HepG2 (cell line): ENCODE measurements around the gene SEZ6L. TPM values are rescaled to one million over a fixed set of nuclear protein-coding genes. Genes with fewer than 3 reads are reported as not detected.

Source experiments
- ATAC-seq: fragments of 200-7000 bp; cut with Tn5 transposase; 3 replicates; pipeline ENCODE4 v1.9.1; 2020; ENCODE audit warnings: mild to moderate bottlenecking, moderate library complexity
- BruUV-seq: library from RNA; stranded (reverse); fragments of 400-500 nt; replicated peaks from 2 replicates; lab custom pipeline; 2021; lab: Mats Ljungman, UMichigan
- CTCF ChIA-PET: fragments of 300-600 bp; formaldehyde crosslinking; extraction: SDS; loops from one replicate; lab custom pipeline; 2021; ENCODE audit warnings: low total read pairs, inconsistent platforms, low intra/inter-chr PET ratio; lab: Yijun Ruan, JAX
- POLR2A ChIA-PET: fragments of 350-600 bp; sonication (Branson Sonifier 250); formaldehyde crosslinking; loops from one replicate; lab custom pipeline; 2020; ENCODE audit warnings: antibody characterized with exemption, inconsistent platforms; lab: Yijun Ruan, JAX
- DNase-seq: peaks from one replicate; pipeline ENCODE4 v3.0.0-alpha.2; 2015; ENCODE audit warnings: low spot score
- FAIRE-seq: peaks from 3 replicates; lab custom pipeline; 2011; peaks lifted over from hg19 to GRCh38; lab: Jason Lieb, UNC
- H2AFZ ChIP-seq: one replicate; pipeline ENCODE4 v1.6.1; 2011; ENCODE audit warnings: low read length, inconsistent platforms
- H3K27ac ChIP-seq: fragments of 300-600 bp; 3 replicates; pipeline ENCODE4 v1.8.0; 2011; ENCODE audit warnings: mixed run types, mild to moderate bottlenecking, mixed read lengths, low read length, inconsistent platforms; ENCODE audit not compliant: insufficient read depth; ENCODE audit errors: extremely low read length
- H3K27me3 ChIP-seq, 2 experiments: fragments of 200-600 bp in 1 of 2; 2 replicates in 1 of 2; 3 replicates in 1 of 2; pipeline versions ENCODE4 v1.6.0 to v1.8.0; 2011; ENCODE audit warnings: low read length in 2 of 2, mild to moderate bottlenecking in 2 of 2, moderate library complexity in 2 of 2, inconsistent platforms in 1 of 2; ENCODE audit not compliant: insufficient read depth in 2 of 2, control insufficient read depth in 1 of 2
- H3K36me3 ChIP-seq, 2 experiments: fragments of 200-600 bp in 1 of 2; replicated peaks in 1 of 2; 2 replicates in 1 of 2; 3 replicates in 1 of 2; pipeline versions ENCODE4 v1.5.1 to v1.8.0; 2011; ENCODE audit warnings: low read length in 2 of 2, inconsistent platforms in 1 of 2; ENCODE audit not compliant: insufficient read depth in 2 of 2, control insufficient read depth in 1 of 2
- H3K4me1 ChIP-seq: 2 replicates; pipeline ENCODE4 v1.5.1; 2012; ENCODE audit warnings: low read length, inconsistent platforms; ENCODE audit not compliant: insufficient read depth
- H3K4me2 ChIP-seq: 2 replicates; pipeline ENCODE4 v1.6.0; 2011; ENCODE audit warnings: low read depth, low read length, inconsistent platforms
- H3K4me3 ChIP-seq, 3 experiments: fragments of 200-600 bp in 1 of 3; sonication (generic), shearing (Covaris generic) in 1 of 3; replicated peaks in 1 of 3; 2 replicates each; pipeline ENCODE4 v1.5.1; 2011 to 2016; ENCODE audit warnings: low read length in 3 of 3, inconsistent platforms in 2 of 3, low read depth in 2 of 3, mild to moderate bottlenecking in 2 of 3, control low read depth in 1 of 3, mixed read lengths in 1 of 3; ENCODE audit not compliant: insufficient read depth in 1 of 3
- H3K79me2 ChIP-seq: one replicate; pipeline ENCODE4 v1.6.1; 2011; ENCODE audit warnings: low read length, inconsistent platforms; ENCODE audit not compliant: insufficient read depth
- H3K9ac ChIP-seq: 2 replicates; pipeline ENCODE4 v1.6.0; 2011; ENCODE audit warnings: mild to moderate bottlenecking, low read depth, low read length, inconsistent platforms; ENCODE audit not compliant: insufficient read depth
- H3K9me3 ChIP-seq: 2 replicates; pipeline ENCODE4 v1.5.1; 2012; ENCODE audit warnings: mild to moderate bottlenecking, low read length
- H4K20me1 ChIP-seq: 2 replicates; pipeline ENCODE4 v1.6.0; 2011; ENCODE audit warnings: inconsistent platforms, mild to moderate bottlenecking, low read length, moderate library complexity; ENCODE audit not compliant: insufficient read depth
- CEBPB ChIP-seq: IDR thresholded peaks from 2 replicates; pipeline ENCODE4 v1.6.1; 2011; ENCODE audit warnings: low read depth, low read length, improper control_type of control experiment, borderline replicate concordance
- FOXA3 ChIP-seq: IDR thresholded peaks from 2 replicates; pipeline ENCODE4 v1.6.1; 2016; ENCODE audit warnings: missing genetic modification reagents, missing compliant biosample characterization
- MAFF ChIP-seq: IDR thresholded peaks from 2 replicates; pipeline ENCODE4 v1.6.1; 2011; ENCODE audit warnings: low read depth, low read length, improper control_type of control experiment
- MAFK ChIP-seq, 2 experiments: IDR thresholded peaks in 1 of 2; conservative IDR thresholded peaks in 1 of 2; 2 replicates each; pipeline ENCODE4 v1.6.1; 2011; ENCODE audit warnings: improper control_type of control experiment in 2 of 2, low read length in 2 of 2
- ZNF207 ChIP-seq: fragments of 450-650 bp; IDR thresholded peaks from 2 replicates; pipeline ENCODE4 v1.6.1; 2016; ENCODE audit warnings: antibody characterized with exemption, borderline replicate concordance
- ZNF232 ChIP-seq: sonication (generic); formaldehyde crosslinking; IDR thresholded peaks from 2 replicates; pipeline ENCODE4 v1.4.0; 2020; ENCODE audit warnings: missing genetic modification reagents, borderline replicate concordance
- ZNF451 ChIP-seq: sonication (generic); formaldehyde crosslinking; IDR thresholded peaks from 2 replicates; pipeline ENCODE4 v1.5.0; 2020; ENCODE audit warnings: mild to moderate bottlenecking, missing genetic modification reagents
- ZNF678 ChIP-seq: sonication (generic); formaldehyde crosslinking; IDR thresholded peaks from 2 replicates; pipeline ENCODE4 v1.4.0; 2020; ENCODE audit warnings: mild to moderate bottlenecking, missing genetic modification reagents
- WGBS: methylation state at CpG from one replicate; pipeline ENCODE4 v1.1.6; 2017; ENCODE audit warnings: low lambda C conversion rate; 5-methylcytosine and 5-hydroxymethylcytosine counted together
- in situ Hi-C: cut with HindIII; loops from 2 replicates; pipeline ENCODE4 v1.10.0; 2017; ENCODE audit warnings: low pct_unique_long_range_greater_than_20kb; ENCODE audit not compliant: extremely low pct_ligation_motif_present
- intact Hi-C: fragments of 100-400 bp; cut with micrococcal nuclease; formaldehyde crosslinking; loops from one replicate; pipeline ENCODE4 v1.10.0; 2022; ENCODE audit not compliant: unreplicated experiment
- polyA plus RNA-seq, 8 experiments: library from polyadenylated mRNA; depleted of rRNA in 3 of 8; stranded (reverse) in 7 of 8; unstranded in 1 of 8; fragments of >200 nt; fragmentation: Illumina TruSeq in 4 of 8; extraction: Trizol in 4 of 8; gene quantifications; 2 replicates each; pipeline versions ENCODE4 v1.2.1 to v1.2.3, GENCODE V29; 2011 to 2016; ENCODE audit warnings: low read depth in 4 of 8, missing spikeins in 1 of 8, mixed read lengths in 1 of 8; ENCODE audit not compliant: insufficient read depth in 1 of 8
- total RNA-seq, 5 experiments: library from RNA; depleted of rRNA; stranded (reverse); fragments of >200 nt; fragmentation: Illumina TruSeq; extraction: Trizol; gene quantifications; 2 replicates each; pipeline ENCODE4 v1.2.3, GENCODE V29; 2016; ENCODE audit warnings: low read depth in 1 of 5
- TF ChIP-seq, protein P1 (sequence below), 2 experiments: fragments of 450-650 bp in 1 of 2; sonication (generic) in 1 of 2; formaldehyde crosslinking; IDR thresholded peaks; 2 replicates each; pipeline versions ENCODE4 v1.5.0 to v1.8.0; 2020 to 2022; ENCODE audit warnings: mild to moderate bottlenecking in 1 of 2, missing genetic modification reagents in 1 of 2

SEZ6L gene
- total and polyA plus RNA-seq, 2 of the 13 experiments (the other 11 are each of a cell fraction or from before 2014, with no cell fraction given): not detected

DNA sequence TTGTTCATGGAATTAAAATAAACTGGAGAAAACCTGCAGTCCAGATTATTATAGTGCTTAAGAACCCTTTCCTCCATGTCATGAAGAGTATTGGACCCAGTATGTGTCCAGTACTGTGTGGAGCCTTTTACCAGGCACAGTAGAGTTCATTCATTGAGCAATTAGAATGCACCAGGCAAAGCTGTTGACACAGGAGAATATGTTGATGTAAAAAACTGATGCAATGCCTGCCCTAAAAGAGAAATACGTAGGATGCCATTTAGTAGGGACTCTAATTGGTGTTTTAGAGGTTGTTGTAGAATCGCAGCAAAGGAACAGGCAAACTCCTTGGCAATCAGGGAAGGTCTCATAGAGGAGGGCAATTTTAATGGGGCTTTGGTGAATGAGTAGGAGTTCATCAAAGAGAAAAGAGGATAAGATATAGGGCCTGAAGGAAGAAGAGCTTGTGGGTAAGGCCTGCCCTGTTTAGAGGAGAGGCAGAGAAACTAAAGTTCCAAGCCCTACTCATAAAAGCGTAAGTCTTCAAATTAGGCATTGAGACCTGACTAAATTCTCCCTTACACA, 126.4 kb downstream of the SEZ6L start:
- no peak overlapping the region for H3K4me2 ChIP-seq
- in situ Hi-C loops (no loop called here), intact Hi-C loops (no loop called here)
- H3K9me3 ChIP-seq: no peaks in the 10 kb centered on the region
- no peak overlapping the region for H3K9ac ChIP-seq
- CTCF ChIA-PET: no interaction called here
- H3K27me3 ChIP-seq: peaks cover 0 to 21% of the 10 kb centered on the region in 2 experiments; a peak in 3 of 5 replicates
- no peak overlapping the region for H3K4me3 ChIP-seq
- TF ChIP-seq CEBPB: peak; percentile 40; the same call in 1 of the 2 replicates
- peak; percentile 46; the same call in 1 of the 2 replicates for TF ChIP-seq FOXA3 (CRISPR knock-in tag)
- no peak for TF ChIP-seq ZNF232 (CRISPR knock-in tag)
- TF ChIP-seq, protein P1, sequence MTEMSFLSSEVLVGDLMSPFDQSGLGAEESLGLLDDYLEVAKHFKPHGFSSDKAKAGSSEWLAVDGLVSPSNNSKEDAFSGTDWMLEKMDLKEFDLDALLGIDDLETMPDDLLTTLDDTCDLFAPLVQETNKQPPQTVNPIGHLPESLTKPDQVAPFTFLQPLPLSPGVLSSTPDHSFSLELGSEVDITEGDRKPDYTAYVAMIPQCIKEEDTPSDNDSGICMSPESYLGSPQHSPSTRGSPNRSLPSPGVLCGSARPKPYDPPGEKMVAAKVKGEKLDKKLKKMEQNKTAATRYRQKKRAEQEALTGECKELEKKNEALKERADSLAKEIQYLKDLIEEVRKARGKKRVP (CRISPR knock-in tag; IDR thresholded peaks at IDR 0.05): peak in 1 of 2 experiments; percentile 95; a peak in 2 of 4 replicates
- no peak for TF ChIP-seq ZNF678
- no peak overlapping the region for H2AFZ ChIP-seq
- ATAC-seq (no peak), DNase-seq (no peak), FAIRE-seq (no peak)
- no TSS peak for BruUV-seq
- no peaks in the 10 kb centered on the region for H3K4me1 ChIP-seq
- H4K20me1 ChIP-seq: no peaks in the 10 kb centered on the region
- no peaks in the 10 kb centered on the region for H3K36me3 ChIP-seq
- POLR2A ChIA-PET: no interaction called here
- no peak overlapping the region for H3K27ac ChIP-seq
- no peaks in the 10 kb centered on the region for H3K79me2 ChIP-seq
- WGBS: 64% methylated on average over 3 of the region's 3 CpGs

DNA sequence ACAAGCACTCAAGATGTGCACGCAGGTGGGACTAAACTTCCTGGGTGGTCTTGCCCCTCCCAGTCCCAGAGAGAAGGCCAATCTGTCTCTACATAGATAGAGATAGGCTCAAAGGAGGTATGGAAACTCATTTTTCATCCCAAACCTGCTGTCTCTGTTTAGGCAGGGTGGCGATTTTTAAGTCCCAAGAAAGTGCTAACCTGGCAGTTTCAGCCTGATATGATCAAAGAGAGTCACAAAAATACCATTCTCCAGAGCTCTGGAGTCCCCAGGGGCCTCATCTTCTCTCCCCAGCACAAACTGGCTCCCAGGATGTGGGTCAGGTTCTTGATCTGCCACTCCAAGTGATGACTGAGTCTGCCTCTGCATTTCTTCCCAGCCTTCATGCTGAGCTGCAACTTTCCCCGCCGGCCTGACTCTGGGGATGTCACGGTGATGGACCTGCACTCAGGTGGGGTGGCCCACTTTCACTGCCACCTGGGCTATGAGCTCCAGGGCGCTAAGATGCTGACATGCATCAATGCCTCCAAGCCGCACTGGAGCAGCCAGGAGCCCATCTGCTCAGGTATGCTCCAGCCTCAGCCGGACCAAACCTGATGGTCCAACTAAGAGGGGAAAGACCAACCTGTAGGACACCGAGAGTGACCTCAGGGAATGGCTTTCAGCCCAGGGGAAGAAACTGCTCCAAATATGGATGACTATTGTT, 129.5 kb downstream of the SEZ6L start:
- no peaks in the 10 kb centered on the region for H3K79me2 ChIP-seq
- BruUV-seq: no TSS peak
- no peak for TF ChIP-seq ZNF207
- TF ChIP-seq MAFK (conservative IDR thresholded peaks at IDR 0.05 in 1 of 2, IDR thresholded peaks at IDR 0.05 in 1 of 2; ENCODE audit: low read length in 2 of 2): peak; percentile 66 to 74
- TF ChIP-seq MAFF: peak; percentile 54
- no peak for TF ChIP-seq ZNF451 (CRISPR knock-in tag)
- H3K27ac ChIP-seq: no peak overlapping the region
- FAIRE-seq (no peak), DNase-seq (no peak), ATAC-seq (no peak)
- H3K9ac ChIP-seq: no peak overlapping the region
- in situ Hi-C loops: no loop called here
- ChIA-PET POLR2A (no interaction called here), CTCF (no interaction called here)
- H2AFZ ChIP-seq: no peak overlapping the region
- H3K4me3 ChIP-seq: no peak overlapping the region
- H3K27me3 ChIP-seq: peaks cover 0 to 21% of the 10 kb centered on the region in 2 experiments; a peak in 3 of 5 replicates
- intact Hi-C loops: no loop called here
- peaks cover 6% of the 10 kb centered on the region for H3K4me1 ChIP-seq
- 2% methylated on average over 4 of the region's 9 CpGs for WGBS
- no peak overlapping the region for H3K4me2 ChIP-seq
- no peaks in the 10 kb centered on the region for H3K36me3 ChIP-seq
- no peaks in the 10 kb centered on the region for H3K9me3 ChIP-seq
- H4K20me1 ChIP-seq: no peaks in the 10 kb centered on the region
